22Rv1 (cell line): ENCODE results near the gene HOTAIR.

Source experiments
- CTCF ChIP-seq: fragments of 450-650 bp; IDR thresholded peaks from 2 replicates; pipeline ENCODE4 v1.5.1; 2017; ENCODE audit warnings: mild to moderate bottlenecking
- ZFX ChIP-seq: fragments of 450-650 bp; IDR thresholded peaks from 2 replicates; pipeline ENCODE4 v1.6.1; 2017; ENCODE audit warnings: antibody characterized with exemption, borderline replicate concordance

- TF ChIP-seq CTCF, result no peak
- TF ChIP-seq ZFX, result no peak
Observed at GRCh38 chr12:53956251-53956887, 18.4 kb downstream of the HOTAIR start.
